IMR-90 (cell line): ENCODE results near the gene GNG7. TPM values are rescaled to one million over a fixed set of nuclear protein-coding genes. Genes with fewer than 3 reads are reported as not detected.

Experiments used
- ATAC-seq: fragments of 200-7000 bp; cut with Tn5 transposase; 2 replicates; pipeline ENCODE4 v1.9.1; 2020; ENCODE audit warnings: low read depth, mild to moderate bottlenecking, moderate library complexity
- BruUV-seq: library from RNA; stranded (reverse); fragments of 400-500 nt; replicated peaks from 2 replicates; lab custom pipeline; 2021; lab: Mats Ljungman, UMichigan
- CTCF ChIA-PET: fragments of 300-600 bp; formaldehyde crosslinking; extraction: SDS; loops from one replicate; lab custom pipeline; 2021; ENCODE audit warnings: antibody characterized with exemption; lab: Yijun Ruan, JAX
- POLR2A ChIA-PET: fragments of 300-600 bp; sonication (Branson Sonifier 250); formaldehyde crosslinking; loops from one replicate; lab custom pipeline; 2022; ENCODE audit warnings: antibody characterized with exemption; ENCODE audit not compliant: unreplicated experiment; lab: Charles Lee
- DNase-seq: peaks from one replicate; pipeline ENCODE4 v3.0.0; 2013
- H2AFZ ChIP-seq: replicated peaks from 2 replicates; pipeline ENCODE3; 2013; ENCODE audit warnings: low read length, mild to moderate bottlenecking; ENCODE audit not compliant: poor library complexity
- H2AK5ac ChIP-seq: 2 replicates; pipeline ENCODE4 v1.6.1; 2013; ENCODE audit warnings: low read depth, low read length, inconsistent platforms
- H2AK9ac ChIP-seq: replicated peaks from 2 replicates; pipeline ENCODE3; 2013; ENCODE audit warnings: mild to moderate bottlenecking, low read depth, low read length, moderate library complexity; ENCODE audit not compliant: poor library complexity
- H2BK120ac ChIP-seq: 2 replicates; pipeline ENCODE4 v1.6.1; 2013; ENCODE audit warnings: low read depth, low read length, inconsistent platforms
- H2BK15ac ChIP-seq: 3 replicates; pipeline ENCODE4 v1.6.1; 2013; ENCODE audit warnings: low read depth, low read length, inconsistent platforms
- H2BK20ac ChIP-seq: 2 replicates; pipeline ENCODE4 v1.6.1; 2013; ENCODE audit warnings: low read depth, mild to moderate bottlenecking, inconsistent platforms, low read length, moderate library complexity
- H2BK5ac ChIP-seq: 2 replicates; pipeline ENCODE4 v1.6.1; 2013; ENCODE audit warnings: mild to moderate bottlenecking, low read depth, low read length, inconsistent platforms; ENCODE audit not compliant: poor library complexity, severe bottlenecking
- H3K14ac ChIP-seq: replicated peaks from 2 replicates; pipeline ENCODE4 v1.6.1; 2013; ENCODE audit warnings: low read depth, low read length, inconsistent platforms
- H3K18ac ChIP-seq: 2 replicates; pipeline ENCODE4 v1.6.1; 2013; ENCODE audit warnings: low read depth, low read length, control low read depth
- H3K23ac ChIP-seq: 2 replicates; pipeline ENCODE4 v1.6.1; 2013; ENCODE audit warnings: low read depth, low read length, inconsistent platforms
- H3K27ac ChIP-seq: 2 replicates; pipeline ENCODE4 v1.5.1; 2013; ENCODE audit warnings: mild to moderate bottlenecking, control low read depth, low read length; ENCODE audit not compliant: insufficient read depth
- H3K27me3 ChIP-seq: 2 replicates; pipeline ENCODE4 v1.6.1; 2013; ENCODE audit warnings: low read length; ENCODE audit not compliant: control insufficient read depth, insufficient read depth
- H3K36me3 ChIP-seq: 2 replicates; pipeline ENCODE4 v1.6.1; 2013; ENCODE audit warnings: low read length, mixed read lengths; ENCODE audit not compliant: control insufficient read depth, insufficient read depth
- H3K4ac ChIP-seq: 2 replicates; pipeline ENCODE4 v1.6.1; 2013; ENCODE audit warnings: low read depth, low read length, inconsistent platforms
- H3K4me1 ChIP-seq: 2 replicates; pipeline ENCODE4 v1.6.1; 2013; ENCODE audit warnings: low read length, mixed read lengths; ENCODE audit not compliant: control insufficient read depth, insufficient read depth
- H3K4me2 ChIP-seq: 2 replicates; pipeline ENCODE4 v1.6.1; 2013; ENCODE audit warnings: low read depth, mild to moderate bottlenecking, control low read depth, low read length, moderate library complexity
- H3K4me3 ChIP-seq: 2 replicates; pipeline ENCODE4 v1.5.1; 2013; ENCODE audit warnings: low read depth, mild to moderate bottlenecking, control low read depth, low read length, moderate library complexity; ENCODE audit not compliant: insufficient read depth
- H3K56ac ChIP-seq: 2 replicates; pipeline ENCODE4 v1.6.1; 2013; ENCODE audit warnings: low read length, inconsistent platforms; ENCODE audit not compliant: insufficient read depth; ENCODE audit errors: extremely low read depth
- H3K79me1 ChIP-seq, 2 experiments: 2 replicates each; pipeline ENCODE4 v1.6.1; 2013; ENCODE audit warnings: low read length in 2 of 2, inconsistent platforms in 1 of 2, low read depth in 1 of 2
- H3K9ac ChIP-seq: 2 replicates; pipeline ENCODE4 v1.6.1; 2013; ENCODE audit warnings: low read depth, low read length, control low read depth
- H3K9me1 ChIP-seq: 2 replicates; pipeline ENCODE4 v1.6.1; 2013; ENCODE audit warnings: low read length, inconsistent platforms; ENCODE audit not compliant: insufficient read depth
- H3K9me3 ChIP-seq: 2 replicates; pipeline ENCODE4 v1.6.1; 2013; ENCODE audit warnings: low read length; ENCODE audit not compliant: control insufficient read depth, insufficient read depth
- H4K20me1 ChIP-seq: 2 replicates; pipeline ENCODE4 v1.6.1; 2013; ENCODE audit warnings: low read length, inconsistent platforms; ENCODE audit not compliant: insufficient read depth
- H4K5ac ChIP-seq: 2 replicates; pipeline ENCODE4 v1.6.1; 2013; ENCODE audit warnings: mild to moderate bottlenecking, low read depth, low read length, control low read depth
- H4K8ac ChIP-seq, 2 experiments: 2 replicates each; pipeline ENCODE4 v1.6.1; 2013; ENCODE audit warnings: low read depth in 2 of 2, low read length in 2 of 2, control low read depth in 1 of 2, inconsistent platforms in 1 of 2
- H4K91ac ChIP-seq: 2 replicates; pipeline ENCODE4 v1.6.1; 2013; ENCODE audit warnings: low read depth, low read length, inconsistent platforms; ENCODE audit not compliant: insufficient read depth
- BHLHE40 ChIP-seq: fragments of 150-350 bp; IDR thresholded peaks from 2 replicates; pipeline ENCODE4 v1.6.1; 2016; ENCODE audit warnings: mild to moderate bottlenecking, low read depth, low read length
- CEBPB ChIP-seq: IDR thresholded peaks from 2 replicates; pipeline ENCODE4 v1.6.1; 2012; ENCODE audit warnings: low read depth, low read length, improper control_type of control experiment
- CHD1 ChIP-seq: IDR thresholded peaks from 2 replicates; pipeline ENCODE4 v1.6.1; 2012; ENCODE audit warnings: low read depth, low read length, improper control_type of control experiment
- FOS ChIP-seq: fragments of 150-350 bp; IDR thresholded peaks from 2 replicates; pipeline ENCODE4 v1.6.1; 2016; ENCODE audit warnings: low read depth, low read length
- MXI1 ChIP-seq: IDR thresholded peaks from 2 replicates; pipeline ENCODE4 v1.6.1; 2012; ENCODE audit warnings: low read depth, mild to moderate bottlenecking, low read length, moderate library complexity, borderline replicate concordance
- NFE2L2 ChIP-seq: fragments of 150-350 bp; IDR thresholded peaks from 2 replicates; pipeline ENCODE4 v1.6.1; 2016; ENCODE audit warnings: low read depth, mild to moderate bottlenecking, low read length
- POLR2A ChIP-seq: IDR thresholded peaks from 2 replicates; pipeline ENCODE4 v1.6.1; 2012; ENCODE audit warnings: mild to moderate bottlenecking, low read depth, low read length
- RAD21 ChIP-seq: IDR thresholded peaks from 2 replicates; pipeline ENCODE4 v1.6.1; 2012; ENCODE audit warnings: low read length, improper control_type of control experiment
- RFX5 ChIP-seq: IDR thresholded peaks from 2 replicates; pipeline ENCODE4 v1.8.0; 2012; ENCODE audit warnings: low read depth, mild to moderate bottlenecking, low read length, moderate library complexity
- SMC3 ChIP-seq: fragments of 150-350 bp; IDR thresholded peaks from 2 replicates; pipeline ENCODE4 v1.6.1; 2016; ENCODE audit warnings: low read depth, mild to moderate bottlenecking, antibody characterized with exemption, low read length, moderate library complexity
- WGBS, 2 experiments: methylation state at CpG; one replicate each; pipeline versions ENCODE4 v1.1.5 to v1.1.7; 2013; ENCODE audit warnings: missing lambda C conversion rate in 2 of 2; ENCODE audit not compliant: insufficient read length in 1 of 2; ENCODE audit errors: extremely low coverage in 2 of 2; 5-methylcytosine and 5-hydroxymethylcytosine counted together
- dilution Hi-C: fragments of 300-500 bp; cut with HindIII; formaldehyde crosslinking; loops from one replicate; pipeline ENCODE4 v1.14.3; 2018; ENCODE audit warnings: low sequenced_read_pairs; ENCODE audit not compliant: unreplicated experiment
- in situ Hi-C: fragments of 300-500 bp; cut with MboI; formaldehyde crosslinking; loops from 3 replicates; pipeline ENCODE4 v1.14.3; 2019; ENCODE audit warnings: low sequenced_read_pairs, inconsistent platforms, mixed read lengths
- intact Hi-C: fragments of 100-400 bp; cut with micrococcal nuclease; formaldehyde crosslinking; loops from 2 replicates; pipeline ENCODE4 v1.10.0; 2022
- polyA plus RNA-seq, 3 experiments: library from polyadenylated mRNA; depleted of rRNA; stranded (reverse); fragments of >200 nt; gene quantifications; 2 replicates each; pipeline ENCODE4 v1.2.3, GENCODE V29; 2012; ENCODE audit warnings: low replicate concordance in 1 of 3
- total RNA-seq: library from RNA; depleted of rRNA; stranded (reverse); fragments of >200 nt; gene quantifications from 2 replicates; pipeline ENCODE4 v1.2.3, GENCODE V29; 2012
- TF ChIP-seq, protein P1 (sequence below): fragments of 150-350 bp; IDR thresholded peaks from 2 replicates; pipeline ENCODE4 v1.6.1; 2016; ENCODE audit warnings: low read depth, mild to moderate bottlenecking, low read length, moderate library complexity, borderline replicate concordance
- TF ChIP-seq, protein P2 (sequence below): conservative IDR thresholded peaks from 2 replicates; pipeline ENCODE4 v1.5.1; 2012; ENCODE audit warnings: mild to moderate bottlenecking, low read depth, low read length, improper control_type of control experiment

GNG7 gene
- total and polyA plus RNA-seq, 2 of the 4 experiments (the other 2 are of a cell fraction) = under 0.01 to 0.21 TPM

DNA sequence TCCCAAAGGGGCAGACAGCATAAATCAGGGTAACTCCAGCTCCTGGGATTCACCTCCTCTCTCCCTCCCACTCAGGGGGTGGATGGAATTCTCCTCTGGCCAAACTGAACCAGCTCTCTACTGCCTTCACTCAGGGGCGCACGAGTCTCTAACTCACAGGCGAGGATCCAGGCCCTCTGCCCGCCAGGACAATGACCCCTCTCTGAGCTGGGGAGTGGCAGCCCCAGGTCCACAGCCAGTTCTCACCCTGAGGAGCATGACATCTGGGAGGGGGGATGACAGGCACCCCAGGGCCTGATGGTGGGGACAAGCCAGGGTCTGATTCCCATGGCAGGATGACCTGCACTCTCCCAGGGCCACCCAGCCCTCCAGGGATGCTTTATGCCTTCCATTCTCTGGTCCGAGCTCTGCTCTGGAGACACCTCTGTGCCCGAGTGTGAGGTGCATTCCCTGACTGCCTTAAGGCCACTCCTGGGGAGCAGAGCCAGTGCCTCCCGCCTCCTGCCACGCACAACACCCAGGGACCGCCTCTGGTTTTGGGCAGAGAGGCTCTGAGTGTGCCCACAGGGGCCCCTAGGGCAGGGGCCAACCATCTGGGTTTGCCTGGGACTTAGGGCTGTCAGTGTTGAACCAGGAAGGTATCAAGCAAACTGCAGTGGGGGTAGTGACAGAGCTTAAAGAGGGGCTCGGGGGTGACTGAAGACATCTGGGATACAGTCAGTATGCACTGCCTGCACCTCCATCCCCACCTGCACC, 66.2 kb downstream of the GNG7 start (continued):
- TF ChIP-seq, protein P1, sequence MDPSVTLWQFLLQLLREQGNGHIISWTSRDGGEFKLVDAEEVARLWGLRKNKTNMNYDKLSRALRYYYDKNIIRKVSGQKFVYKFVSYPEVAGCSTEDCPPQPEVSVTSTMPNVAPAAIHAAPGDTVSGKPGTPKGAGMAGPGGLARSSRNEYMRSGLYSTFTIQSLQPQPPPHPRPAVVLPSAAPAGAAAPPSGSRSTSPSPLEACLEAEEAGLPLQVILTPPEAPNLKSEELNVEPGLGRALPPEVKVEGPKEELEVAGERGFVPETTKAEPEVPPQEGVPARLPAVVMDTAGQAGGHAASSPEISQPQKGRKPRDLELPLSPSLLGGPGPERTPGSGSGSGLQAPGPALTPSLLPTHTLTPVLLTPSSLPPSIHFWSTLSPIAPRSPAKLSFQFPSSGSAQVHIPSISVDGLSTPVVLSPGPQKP = no peak
- TF ChIP-seq RAD21 = no peak

DNA sequence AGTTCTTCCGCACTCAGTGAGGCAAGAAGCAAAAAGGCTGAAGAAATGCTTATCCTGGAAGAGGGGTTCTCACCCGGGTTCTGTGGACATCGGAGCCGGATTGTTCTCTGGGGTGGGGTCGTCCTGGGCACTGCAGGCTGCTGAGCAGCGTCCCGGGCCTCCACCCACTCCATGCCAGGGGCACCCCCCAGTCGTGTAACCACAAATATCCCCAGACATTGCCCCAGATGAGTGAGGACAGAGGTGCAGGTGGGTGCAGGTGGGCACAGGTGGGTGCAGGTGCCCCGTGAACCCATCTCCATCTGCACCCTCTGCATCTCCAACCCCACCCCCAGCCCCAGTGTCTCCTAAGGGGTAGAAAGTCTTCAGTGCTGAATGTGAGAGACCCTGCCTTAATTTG, 67.5 kb downstream of the GNG7 start:
- peaks cover 6% of the 10 kb centered on the region; the same call in 1 of the 2 replicates for H4K20me1 ChIP-seq
- POLR2A ChIA-PET = no interaction called here
- 83% methylated on average over 1 of the region's 9 CpGs; no CpG with 5 or more reads in 1 of the 2 experiments for WGBS, 2 experiments
- no peak overlapping the region for H3K4me3 ChIP-seq
- H3K79me1 ChIP-seq = no peaks in the 10 kb centered on the region
- intact Hi-C loops (no loop called here), in situ Hi-C loops (no loop called here), dilution Hi-C loops (no loop called here)
- no peak overlapping the region for H3K56ac ChIP-seq
- no peak overlapping the region for H2BK120ac ChIP-seq
- no peak overlapping the region for H4K5ac ChIP-seq
- H3K36me3 ChIP-seq = no peaks in the 10 kb centered on the region
- no peak overlapping the region for H2BK20ac ChIP-seq
- H2AFZ ChIP-seq = no peak overlapping the region
- no peak overlapping the region for H3K4me2 ChIP-seq
- no peak overlapping the region for H4K91ac ChIP-seq
- no peak overlapping the region for H2AK9ac ChIP-seq
- ATAC-seq (no peak), DNase-seq (no peak)
- no peak overlapping the region for H3K18ac ChIP-seq
- CTCF ChIA-PET = interaction anchor here (0.6 kb wide), 1 partner anchor 125 kb away, joined by 3 read pairs; no protein-coding TSS in a partner anchor
- no peak overlapping the region for H3K4ac ChIP-seq
- H3K9ac ChIP-seq = no peak overlapping the region
- no peak overlapping the region for H3K14ac ChIP-seq
- peaks cover 5% of the 10 kb centered on the region; the same call in 1 of the 2 replicates for H3K4me1 ChIP-seq
- no peak overlapping the region for H4K8ac ChIP-seq
- H2BK15ac ChIP-seq = no peak overlapping the region
- no peak overlapping the region for H3K23ac ChIP-seq
- H3K9me1 ChIP-seq = no peaks in the 10 kb centered on the region
- H2AK5ac ChIP-seq = no peak overlapping the region
- H3K9me3 ChIP-seq = peaks cover 12% of the 10 kb centered on the region
- peaks cover 8% of the 10 kb centered on the region; the same call in 1 of the 2 replicates for H3K27me3 ChIP-seq
- no peak overlapping the region for H3K27ac ChIP-seq
- H2BK5ac ChIP-seq = no peak overlapping the region
- no TSS peak for BruUV-seq
- TF ChIP-seq, protein P1 = no peak
- TF ChIP-seq CHD1 (no peak), SMC3 (no peak), RFX5 (no peak), RAD21 (no peak), POLR2A (no peak), BHLHE40 (no peak), FOS (no peak), MXI1 (no peak), NFE2L2 (no peak), CEBPB (no peak)
- TF ChIP-seq, protein P2, sequence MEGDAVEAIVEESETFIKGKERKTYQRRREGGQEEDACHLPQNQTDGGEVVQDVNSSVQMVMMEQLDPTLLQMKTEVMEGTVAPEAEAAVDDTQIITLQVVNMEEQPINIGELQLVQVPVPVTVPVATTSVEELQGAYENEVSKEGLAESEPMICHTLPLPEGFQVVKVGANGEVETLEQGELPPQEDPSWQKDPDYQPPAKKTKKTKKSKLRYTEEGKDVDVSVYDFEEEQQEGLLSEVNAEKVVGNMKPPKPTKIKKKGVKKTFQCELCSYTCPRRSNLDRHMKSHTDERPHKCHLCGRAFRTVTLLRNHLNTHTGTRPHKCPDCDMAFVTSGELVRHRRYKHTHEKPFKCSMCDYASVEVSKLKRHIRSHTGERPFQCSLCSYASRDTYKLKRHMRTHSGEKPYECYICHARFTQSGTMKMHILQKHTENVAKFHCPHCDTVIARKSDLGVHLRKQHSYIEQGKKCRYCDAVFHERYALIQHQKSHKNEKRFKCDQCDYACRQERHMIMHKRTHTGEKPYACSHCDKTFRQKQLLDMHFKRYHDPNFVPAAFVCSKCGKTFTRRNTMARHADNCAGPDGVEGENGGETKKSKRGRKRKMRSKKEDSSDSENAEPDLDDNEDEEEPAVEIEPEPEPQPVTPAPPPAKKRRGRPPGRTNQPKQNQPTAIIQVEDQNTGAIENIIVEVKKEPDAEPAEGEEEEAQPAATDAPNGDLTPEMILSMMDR = no peak
